ENCODE results near the gene WBP4.

WBP4 gene

DNA sequence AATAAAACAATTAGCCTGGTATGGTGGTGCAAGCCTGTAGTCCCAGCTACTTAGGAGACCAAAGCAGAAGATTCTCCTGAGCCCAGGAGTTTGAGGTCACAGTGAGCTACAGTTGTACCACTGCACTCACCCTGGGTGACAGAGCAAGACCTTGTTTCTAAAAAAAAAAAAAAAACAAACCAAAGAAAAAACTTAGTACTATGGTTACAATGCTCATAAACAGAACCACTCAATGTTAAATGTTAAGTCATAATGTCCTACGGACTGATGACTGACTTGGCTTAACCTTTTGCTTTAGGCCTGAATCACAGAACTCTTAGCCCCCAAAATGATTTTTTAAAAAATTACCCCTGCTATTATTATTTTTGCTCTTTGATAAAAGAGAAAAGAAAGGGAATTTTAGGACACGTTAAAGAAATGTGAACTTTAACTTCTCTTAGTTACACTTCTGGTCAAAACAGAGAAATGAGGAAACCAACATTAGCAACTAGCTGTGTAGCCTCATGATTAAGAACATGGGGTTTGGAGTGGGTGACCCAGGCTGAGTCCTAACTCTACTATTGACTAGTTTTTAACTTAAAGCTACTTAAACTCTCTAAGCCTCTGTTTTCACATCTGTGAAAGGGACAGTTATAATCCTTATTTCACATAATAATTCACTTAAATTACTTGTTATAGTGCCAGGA lies 28.5 kb upstream of the WBP4 start:
- TF ChIP-seq GATA3 (IDR thresholded peaks at IDR 0.05; ENCODE audit: low read depth, low read length) (no peak), GATA2 (IDR thresholded peaks at IDR 0.05; ENCODE audit: low read depth, low read length) (no peak)

DNA sequence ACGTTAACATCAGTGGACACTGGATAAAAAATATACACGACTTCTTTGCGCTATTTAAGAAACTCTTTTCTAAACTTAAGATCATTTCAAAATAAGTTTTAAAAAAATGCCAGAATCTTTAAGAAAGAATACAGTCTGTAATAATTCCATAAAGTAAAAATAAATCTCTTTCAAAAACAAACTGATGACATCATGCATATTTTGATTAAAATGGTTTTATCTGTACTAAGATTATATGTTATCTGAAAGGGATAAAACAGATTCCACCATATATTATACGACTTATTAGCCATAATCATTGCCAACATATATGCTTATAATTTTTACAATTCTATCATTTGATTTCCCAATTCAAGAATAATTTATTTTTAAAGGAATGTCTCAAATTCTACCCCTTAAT lies 26.9 kb upstream of the WBP4 start:
- TF ChIP-seq GATA2 (IDR thresholded peaks at IDR 0.05; ENCODE audit: low read depth, low read length), result no peak
- TF ChIP-seq GATA3 (IDR thresholded peaks at IDR 0.05; ENCODE audit: low read depth, low read length), result no peak

DNA sequence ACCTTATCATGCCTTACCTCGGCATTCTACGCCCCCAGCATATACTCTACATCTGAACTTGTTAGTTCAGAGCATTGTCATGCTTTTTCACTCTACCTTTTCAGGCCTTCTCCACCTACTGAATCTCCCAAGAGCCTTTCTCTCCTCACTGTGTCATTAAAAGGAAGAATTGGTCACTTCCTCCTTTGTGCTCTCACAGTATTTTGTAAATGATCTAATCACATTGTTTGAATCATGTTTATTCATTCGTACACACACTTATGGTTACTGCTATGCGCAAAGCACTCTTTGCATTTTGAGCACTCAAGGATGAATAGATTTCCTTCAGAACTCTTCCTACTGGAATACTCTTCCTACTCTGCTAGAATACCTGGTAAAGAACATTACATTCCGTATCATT lies 26.4 kb upstream of the WBP4 start:
- TF ChIP-seq GATA2 (IDR thresholded peaks at IDR 0.05; ENCODE audit: low read depth, low read length) (no peak), GATA3 (IDR thresholded peaks at IDR 0.05; ENCODE audit: low read depth, low read length) (no peak)

DNA sequence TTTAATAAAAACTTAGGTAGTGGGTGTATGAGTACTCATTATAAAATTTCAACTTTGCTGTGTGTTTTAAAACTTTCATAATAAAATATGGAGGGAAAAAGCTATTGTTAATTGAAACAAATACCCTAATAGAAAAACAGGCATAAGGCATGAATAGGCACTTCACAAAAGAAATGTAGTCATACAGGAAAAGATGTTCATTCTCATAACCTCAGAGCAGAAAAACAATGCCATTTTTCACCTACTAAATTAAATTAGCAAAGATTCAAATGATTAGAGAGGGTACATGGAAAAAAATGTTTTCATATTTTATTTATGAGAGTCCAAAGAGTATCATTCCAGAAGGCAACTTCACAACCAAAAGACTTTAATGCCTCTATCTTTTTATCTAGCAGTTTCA lies 21.6 kb upstream of the WBP4 start:
- TF ChIP-seq GATA2 (IDR thresholded peaks at IDR 0.05; ENCODE audit: low read depth, low read length), result no peak
- no peak for TF ChIP-seq GATA3 (IDR thresholded peaks at IDR 0.05; ENCODE audit: low read depth, low read length)

DNA sequence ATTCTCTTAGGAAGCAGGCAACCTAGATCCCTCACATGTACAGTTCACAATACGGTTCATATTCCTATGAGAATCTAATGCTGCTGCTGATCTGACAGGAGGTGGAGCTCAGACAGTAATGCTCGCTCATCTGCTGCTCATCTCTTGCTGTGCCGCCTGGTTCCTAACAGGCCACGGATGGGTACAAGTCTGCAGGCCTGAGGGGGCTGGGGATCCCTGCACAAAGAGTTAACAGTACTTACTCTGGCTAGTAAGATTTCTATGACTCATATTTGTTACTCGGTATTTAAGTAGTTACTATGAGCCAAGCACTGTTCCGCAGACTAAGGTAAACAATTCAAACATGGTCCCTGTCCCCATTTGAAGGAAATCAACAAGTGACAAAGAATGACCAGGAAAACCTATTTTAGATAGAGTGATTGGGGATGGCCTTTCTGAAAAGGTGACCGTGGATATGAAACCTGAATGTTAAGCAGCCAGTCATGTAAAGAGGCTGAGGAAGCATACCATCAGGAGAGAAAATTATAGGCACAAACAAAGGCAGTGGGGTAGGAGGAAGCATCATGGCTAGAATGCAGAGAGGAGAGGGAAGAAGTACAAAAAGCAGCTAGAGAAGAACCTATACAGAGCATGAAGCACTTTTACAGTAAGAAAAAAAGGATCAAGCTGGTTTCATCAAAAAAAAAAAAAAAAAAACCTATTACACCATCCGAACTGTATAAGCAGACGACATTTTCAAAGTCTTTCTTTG lies 20.6 kb upstream of the WBP4 start:
- TF ChIP-seq GATA2 (IDR thresholded peaks at IDR 0.05; ENCODE audit: low read depth, low read length) (no peak), GATA3 (IDR thresholded peaks at IDR 0.05; ENCODE audit: low read depth, low read length) (no peak)

DNA sequence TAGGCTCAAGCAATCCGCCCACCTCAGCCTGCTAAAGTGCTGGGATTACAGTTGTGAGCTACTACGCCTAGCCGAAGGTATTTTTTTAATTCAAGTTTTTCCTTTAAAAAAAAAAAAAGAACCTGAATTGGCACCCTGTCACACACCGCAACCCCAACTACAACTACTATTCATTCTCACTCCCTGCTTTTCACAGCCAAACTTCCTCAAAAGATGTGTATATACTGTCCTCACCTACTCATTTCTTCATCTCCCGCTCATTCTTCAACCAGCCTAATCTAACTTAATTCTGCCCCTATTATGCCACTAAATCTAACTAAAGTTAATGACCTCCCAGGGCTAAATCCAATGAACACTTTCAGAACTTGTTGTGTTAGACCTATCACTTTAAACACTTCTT lies 12.7 kb upstream of the WBP4 start:
- TF ChIP-seq GATA2 (IDR thresholded peaks at IDR 0.05; ENCODE audit: low read depth, low read length) (no peak), GATA3 (IDR thresholded peaks at IDR 0.05; ENCODE audit: low read depth, low read length) (no peak)

DNA sequence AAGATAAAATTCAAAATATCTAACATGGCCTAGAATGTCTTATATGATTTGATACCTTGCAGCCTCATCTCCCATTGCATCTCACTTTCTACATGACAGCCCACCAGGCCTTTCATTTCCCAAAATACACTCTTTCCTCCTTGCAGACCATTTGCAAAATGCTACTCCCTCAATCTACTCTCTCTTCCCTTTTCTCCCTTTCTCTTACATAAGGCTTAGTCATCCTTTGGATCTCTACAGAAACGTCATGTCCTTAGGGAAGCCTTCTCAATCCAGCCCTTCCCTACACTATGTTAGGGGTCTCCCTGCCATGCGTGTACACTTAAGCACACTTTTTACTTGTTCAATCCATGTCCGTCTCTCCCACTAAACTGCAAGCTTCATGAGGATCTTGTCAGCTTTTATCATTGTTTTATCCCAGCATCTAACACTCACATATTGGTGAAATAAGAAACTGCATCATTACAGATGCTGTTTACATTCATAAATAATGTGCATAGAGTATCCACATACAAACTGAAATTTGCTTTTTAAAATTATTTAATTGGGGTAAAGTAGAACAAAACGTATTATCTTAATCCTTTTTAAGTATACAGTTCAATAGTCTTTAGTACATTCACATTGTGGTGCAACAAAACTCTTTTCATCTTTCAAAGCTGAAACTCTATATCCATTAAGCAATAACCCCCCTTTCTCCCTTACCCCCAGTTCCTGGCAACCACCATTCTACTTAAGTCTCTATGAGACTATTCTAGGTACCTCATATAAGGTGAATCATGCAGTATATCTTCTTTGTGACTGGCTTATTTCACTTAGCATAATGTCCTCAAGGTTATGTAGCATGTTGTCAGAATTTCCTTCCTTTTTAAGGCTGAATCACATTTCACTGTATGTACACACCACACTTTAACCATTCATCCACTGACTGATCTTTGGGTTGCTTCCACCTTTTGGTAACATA lies 11.5 kb upstream of the WBP4 start:
- TF ChIP-seq GATA3 (IDR thresholded peaks at IDR 0.05; ENCODE audit: low read depth, low read length) (no peak), GATA2 (IDR thresholded peaks at IDR 0.05; ENCODE audit: low read depth, low read length) (no peak)

DNA sequence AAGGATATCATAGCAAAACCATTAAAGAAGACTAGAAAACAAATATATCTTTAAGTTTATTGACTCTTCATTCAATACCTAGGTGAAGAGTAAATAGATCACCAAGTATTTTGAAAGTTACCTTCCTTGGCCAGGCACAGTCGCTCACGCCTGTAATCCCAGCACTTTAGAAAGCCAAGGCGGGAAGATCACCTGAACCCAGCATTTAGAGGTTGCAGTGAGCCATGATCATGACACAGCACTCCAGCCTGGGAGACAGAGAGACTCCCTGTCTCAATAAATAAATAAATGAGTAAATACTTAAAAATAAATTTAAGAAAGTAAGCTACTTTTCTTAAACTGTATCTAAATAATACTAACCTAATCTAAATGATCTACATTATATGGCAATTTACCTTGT lies 8.9 kb upstream of the WBP4 start:
- TF ChIP-seq GATA3 (IDR thresholded peaks at IDR 0.05; ENCODE audit: low read depth, low read length), result no peak
- no peak for TF ChIP-seq GATA2 (IDR thresholded peaks at IDR 0.05; ENCODE audit: low read depth, low read length)

DNA sequence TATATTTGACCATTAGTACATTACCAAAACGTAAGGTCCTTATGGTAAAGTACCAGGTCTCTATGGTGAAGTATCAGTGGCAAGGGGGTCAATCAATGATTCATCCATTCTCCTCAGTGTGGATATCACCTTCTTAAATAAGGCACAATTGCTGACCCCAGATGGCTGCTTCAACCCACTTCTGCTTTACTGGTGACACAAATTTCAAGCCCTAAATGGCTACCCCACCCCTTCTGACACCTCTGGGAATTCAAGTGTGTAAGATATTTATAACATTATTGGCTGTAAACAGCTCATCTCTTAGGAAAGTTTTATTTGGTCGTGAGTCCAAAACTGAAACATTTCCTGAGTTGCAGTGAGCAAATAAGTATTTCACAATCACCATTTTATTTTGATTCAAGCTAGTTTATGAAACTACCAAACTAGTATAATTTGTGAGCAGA lies 7.9 kb upstream of the WBP4 start:
- no peak for TF ChIP-seq GATA2 (IDR thresholded peaks at IDR 0.05; ENCODE audit: low read depth, low read length)

DNA sequence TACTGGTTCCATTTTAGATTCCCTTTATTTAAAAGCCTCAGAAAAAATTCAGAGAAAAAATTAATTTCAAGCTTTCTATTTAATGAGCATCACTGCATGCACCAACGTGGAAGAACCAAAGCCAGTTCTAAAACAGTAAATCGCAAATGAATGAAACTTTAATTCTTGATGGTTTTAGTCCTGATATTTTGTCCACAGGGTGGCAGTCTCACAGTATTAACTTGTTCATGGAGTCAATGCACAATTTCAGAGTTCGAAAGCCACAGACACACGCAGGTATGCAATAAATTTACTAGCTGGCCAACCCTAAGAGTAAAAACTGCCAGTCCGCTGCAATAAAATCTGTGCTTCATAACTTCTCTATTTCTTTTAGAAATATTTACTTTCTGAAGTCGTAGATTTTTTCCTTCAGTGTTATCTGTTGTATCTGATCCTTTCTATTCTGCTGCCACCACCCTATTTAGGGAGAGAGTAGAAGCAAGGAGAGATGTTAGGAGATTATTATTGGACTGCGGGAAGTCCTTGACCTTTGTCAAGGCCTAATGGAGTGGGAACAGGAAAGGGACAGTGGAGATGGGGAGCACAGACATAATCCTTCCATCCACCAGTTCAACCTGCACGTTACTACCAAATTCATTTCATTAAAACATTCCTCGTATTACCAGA lies 7.0 kb upstream of the WBP4 start:
- TF ChIP-seq GATA2 (IDR thresholded peaks at IDR 0.05; ENCODE audit: low read depth, low read length) (no peak), GATA3 (IDR thresholded peaks at IDR 0.05; ENCODE audit: low read depth, low read length) (no peak)

DNA sequence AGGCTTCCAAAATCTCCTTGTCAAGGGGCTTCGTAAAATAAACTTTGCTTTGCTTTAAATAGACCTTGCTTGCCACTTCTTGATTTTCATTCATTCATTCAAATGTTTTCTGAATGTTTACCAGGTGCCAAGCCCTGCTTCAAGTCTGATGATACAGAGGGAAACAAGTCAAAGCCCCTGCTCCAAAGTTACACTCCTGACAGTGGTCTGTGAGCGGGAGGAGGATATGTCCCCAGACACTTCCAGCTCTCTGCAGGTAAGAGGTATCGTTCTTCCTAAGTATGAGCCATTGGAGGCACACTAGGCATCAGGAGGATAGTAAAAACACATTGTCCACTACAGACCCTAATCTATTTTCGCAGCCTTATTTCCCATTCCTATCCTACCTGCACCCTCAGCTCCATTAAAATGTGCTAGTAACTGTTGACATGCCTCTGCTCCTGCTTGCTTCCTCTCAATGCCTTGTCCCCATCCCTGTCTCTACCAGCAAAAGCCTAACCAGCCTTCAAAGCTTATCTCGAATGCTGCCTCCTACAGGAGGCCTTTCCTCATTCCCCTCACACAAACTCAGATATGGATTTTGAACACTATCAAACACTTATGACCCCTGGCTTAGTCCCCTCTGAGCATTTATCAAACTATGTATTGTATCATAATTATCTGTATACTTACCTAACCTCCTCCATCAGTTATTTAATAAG lies 6.2 kb upstream of the WBP4 start:
- TF ChIP-seq GATA2 (IDR thresholded peaks at IDR 0.05; ENCODE audit: low read depth, low read length), result no peak
- no peak for TF ChIP-seq GATA3 (IDR thresholded peaks at IDR 0.05; ENCODE audit: low read depth, low read length)

DNA sequence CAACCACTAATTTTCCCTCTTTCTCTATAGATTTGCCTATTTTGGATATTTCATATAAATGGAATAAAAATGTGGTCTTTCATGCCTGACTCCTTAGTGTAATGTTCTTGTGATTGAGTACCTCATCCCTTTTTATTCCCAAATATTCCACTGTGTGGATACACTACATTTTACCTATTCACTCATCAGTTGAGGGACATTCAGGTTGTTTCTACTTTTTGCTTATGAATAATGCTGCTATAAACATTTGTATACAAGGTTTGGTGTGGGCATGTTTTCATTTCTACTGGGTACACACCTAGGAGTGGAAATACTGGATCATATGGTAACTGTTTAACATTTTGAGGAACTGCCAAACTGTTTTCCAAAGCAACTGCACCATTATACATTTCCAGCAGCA lies 5.1 kb upstream of the WBP4 start:
- no peak for TF ChIP-seq GATA2 (IDR thresholded peaks at IDR 0.05; ENCODE audit: low read depth, low read length)
- TF ChIP-seq GATA3 (IDR thresholded peaks at IDR 0.05; ENCODE audit: low read depth, low read length), result no peak
